CD4-positive, CD25-positive, alpha-beta regulatory T cell (primary cell): ENCODE data around the gene FRRS1L. TPM values are rescaled to one million over a fixed set of nuclear protein-coding genes. Genes with fewer than 3 reads are reported as not detected.

ENCODE experiments used
- ATAC-seq, 2 donors: fragments of 150-1000 bp; cut with Tn5 transposase; one replicate each; pipeline ENCODE4 v1.10.0; 2021; ENCODE audit warnings: low read depth in 2 of 2, moderate number of reproducible peaks in 2 of 2, moderate library complexity in 1 of 2
- DNase-seq, 3 donors: peaks; one replicate each; pipeline versions ENCODE4 v3.0.0 to v3.0.0-alpha.2; 2012 to 2022; ENCODE audit warnings: mixed read lengths in 1 of 3
- H3K27ac ChIP-seq: one replicate; pipeline ENCODE4 v1.7.0; 2013; ENCODE audit warnings: mild to moderate bottlenecking, low read length; ENCODE audit not compliant: insufficient read depth, poor library complexity, severe bottlenecking
- H3K27me3 ChIP-seq: one replicate; pipeline ENCODE4 v1.7.0; 2013; ENCODE audit warnings: low read length; ENCODE audit not compliant: control insufficient read depth, insufficient read depth
- H3K36me3 ChIP-seq: one replicate; pipeline ENCODE4 v1.7.0; 2013; ENCODE audit warnings: mild to moderate bottlenecking, low read length, moderate library complexity; ENCODE audit not compliant: control insufficient read depth, insufficient read depth
- H3K4me1 ChIP-seq: 2 replicates; pipeline ENCODE4 v1.7.0; 2013; ENCODE audit warnings: mild to moderate bottlenecking, low read length; ENCODE audit not compliant: insufficient read depth, control insufficient read depth, poor library complexity, severe bottlenecking
- H3K4me3 ChIP-seq: one replicate; pipeline ENCODE4 v1.7.0; 2013; ENCODE audit warnings: low read depth, mild to moderate bottlenecking, low read length, moderate library complexity
- H3K9me3 ChIP-seq, 2 experiments: 1 replicate in 1 of 2; 2 replicates in 1 of 2; pipeline ENCODE4 v1.7.0; 2013; ENCODE audit warnings: low read length in 2 of 2, mild to moderate bottlenecking in 1 of 2, moderate library complexity in 1 of 2; ENCODE audit not compliant: control insufficient read depth in 2 of 2
- H3K27ac Mint-ChIP-seq, 3 donors: one replicate each; pipeline ENCODE4 v1.8.0; 2020 to 2022; ENCODE audit warnings: mild to moderate bottlenecking in 3 of 3, mixed read lengths in 3 of 3, moderate library complexity in 2 of 3
- H3K27me3 Mint-ChIP-seq: one replicate; pipeline ENCODE4 v1.8.0; 2022; ENCODE audit warnings: mild to moderate bottlenecking, mixed read lengths
- H3K36me3 Mint-ChIP-seq: one replicate; pipeline ENCODE4 v1.8.0; 2020; ENCODE audit warnings: mixed read lengths
- H3K4me1 Mint-ChIP-seq, 4 donors: one replicate each; pipeline ENCODE4 v1.8.0; 2020 to 2022; ENCODE audit warnings: mixed read lengths in 4 of 4, mild to moderate bottlenecking in 1 of 4
- H3K4me3 Mint-ChIP-seq, 4 donors: one replicate each; pipeline ENCODE4 v1.8.0; 2020 to 2022; ENCODE audit warnings: mild to moderate bottlenecking in 4 of 4, mixed read lengths in 4 of 4, moderate library complexity in 3 of 4
- H3K9me3 Mint-ChIP-seq, 7 donors: one replicate each; pipeline ENCODE4 v1.8.0; 2020 to 2022; ENCODE audit warnings: mixed read lengths in 7 of 7, mild to moderate bottlenecking in 3 of 7, moderate library complexity in 2 of 7
- polyA plus RNA-seq, 4 donors: library from polyadenylated mRNA; unstranded; fragments of 300-500 nt; fragmentation: Illumina TruSeq; gene quantifications; one replicate each; pipeline ENCODE4 v1.2.3, GENCODE V29; 2021
- total RNA-seq: library from RNA; stranded (reverse); gene quantifications from one replicate; pipeline ENCODE4 v1.2.3, GENCODE V29; 2022

Gene FRRS1L
- total and polyA plus RNA-seq, 5 donors from 2014 or later: not detected

DNA sequence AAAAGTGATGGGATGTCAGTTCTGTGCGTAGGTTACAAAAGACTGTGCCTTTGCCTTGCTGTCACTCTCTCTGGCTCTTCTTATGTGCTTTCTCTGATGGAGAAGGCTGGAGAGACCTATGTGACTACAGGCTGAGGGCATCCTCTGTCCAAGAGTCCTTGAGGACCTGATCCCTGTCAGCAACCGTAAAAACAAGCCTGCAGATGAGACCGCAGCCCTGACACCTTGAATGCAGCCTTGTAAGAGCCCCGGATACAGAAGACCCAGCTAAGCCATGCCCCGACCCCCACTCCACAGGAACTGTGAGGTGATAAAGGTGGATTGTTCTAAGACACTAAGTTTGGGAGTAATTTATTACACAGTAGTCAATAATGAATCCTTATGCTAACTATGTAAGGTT is 32.6 kb upstream of the FRRS1L start:
- H3K4me3 ChIP-seq: no peak overlapping the region
- DNase-seq: no peak
- H3K36me3 Mint-ChIP-seq: no peaks in the 10 kb centered on the region
- no peak for ATAC-seq
- no peak overlapping the region for H3K27ac Mint-ChIP-seq
- H3K27me3 ChIP-seq: no peaks in the 10 kb centered on the region
- no peaks in the 10 kb centered on the region for H3K36me3 ChIP-seq
- H3K27me3 Mint-ChIP-seq: no peaks in the 10 kb centered on the region
- H3K4me3 Mint-ChIP-seq: no peak overlapping the region
- H3K9me3 Mint-ChIP-seq: no peaks in the 10 kb centered on the region
- H3K4me1 ChIP-seq: no peaks in the 10 kb centered on the region
- no peak overlapping the region for H3K27ac ChIP-seq
- no peaks in the 10 kb centered on the region for H3K9me3 ChIP-seq
- no peaks in the 10 kb centered on the region for H3K4me1 Mint-ChIP-seq

DNA sequence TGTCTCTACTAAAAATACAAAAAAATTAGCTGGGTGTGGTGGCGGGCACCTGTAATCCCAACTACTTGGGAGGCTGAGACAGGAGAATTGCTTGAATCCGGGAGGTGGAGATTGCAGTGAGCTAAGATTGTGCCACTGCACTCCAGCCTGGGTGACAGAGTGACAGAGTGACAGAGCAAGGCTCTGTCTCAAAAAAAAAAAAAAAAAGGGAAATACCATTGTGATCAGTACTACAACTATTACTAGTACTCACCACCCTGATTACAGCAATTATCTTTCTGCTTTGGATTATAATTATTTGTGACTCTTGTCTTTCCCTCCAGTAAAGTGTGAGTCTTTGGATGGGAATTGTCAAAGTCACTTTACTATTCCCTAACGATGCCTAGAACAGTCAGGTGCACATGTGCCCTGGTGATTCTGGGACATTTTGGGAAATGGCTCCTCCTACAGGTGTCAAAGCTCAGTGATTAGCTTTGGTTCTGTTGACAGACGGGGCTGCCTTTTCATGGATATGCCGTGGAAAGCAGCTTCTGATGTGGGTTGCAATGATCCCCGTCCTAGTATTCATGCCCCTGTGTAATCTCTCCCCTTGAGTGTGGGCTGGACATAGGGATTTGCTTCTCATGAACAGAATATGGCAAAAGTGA is 31.8 kb upstream of the FRRS1L start:
- DNase-seq (no peak), ATAC-seq (peak in 1 of 2 donors; percentile 42)
- H3K4me1 ChIP-seq: no peaks in the 10 kb centered on the region
- Mint-ChIP-seq H3K36me3 (no peaks in the 10 kb centered on the region), H3K4me1 (no peaks in the 10 kb centered on the region), H3K27me3 (no peaks in the 10 kb centered on the region), H3K9me3 (no peaks in the 10 kb centered on the region), H3K4me3 (no peak overlapping the region), H3K27ac (no peak overlapping the region)
- no peaks in the 10 kb centered on the region for H3K27me3 ChIP-seq
- H3K9me3 ChIP-seq: no peaks in the 10 kb centered on the region
- H3K36me3 ChIP-seq: no peaks in the 10 kb centered on the region
- no peak overlapping the region for H3K27ac ChIP-seq
- H3K4me3 ChIP-seq: no peak overlapping the region

DNA sequence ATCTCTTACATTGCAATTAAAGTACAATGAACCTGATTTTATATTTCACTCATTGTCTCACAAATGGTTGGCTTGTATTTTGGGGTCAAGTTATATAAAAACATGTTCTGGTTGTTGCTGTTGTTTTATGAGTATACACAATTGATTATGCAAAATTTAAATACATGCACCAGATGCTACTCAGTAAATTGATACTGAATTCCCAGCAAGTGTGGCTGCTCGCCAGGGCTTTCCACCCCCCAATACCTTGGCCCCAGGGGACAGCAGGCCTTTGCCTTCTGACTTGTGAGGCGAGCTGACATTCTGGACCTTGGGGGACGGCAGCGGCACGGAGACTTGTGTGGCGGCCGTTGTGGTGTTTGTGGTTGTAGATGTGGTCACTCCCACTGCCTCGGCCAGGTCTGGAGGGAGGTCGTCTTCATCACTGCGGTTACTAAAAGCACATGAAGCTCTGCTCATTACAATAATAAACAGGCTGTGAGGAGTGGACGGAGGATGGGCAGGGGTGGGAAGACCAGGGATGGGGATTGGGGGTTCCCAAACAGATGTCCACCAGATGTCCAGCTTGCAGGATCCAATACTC is 27.0 kb upstream of the FRRS1L start:
- peaks cover 9% of the 10 kb centered on the region for H3K27me3 Mint-ChIP-seq
- peaks cover 0 to 2% (median 0%) of the 10 kb centered on the region in 4 donors for H3K4me1 Mint-ChIP-seq
- ATAC-seq (no peak), DNase-seq (no peak)
- Histone ChIP-seq H3K4me1 (no peaks in the 10 kb centered on the region), H3K9me3 (no peaks in the 10 kb centered on the region), H3K27ac (no peak overlapping the region), H3K4me3 (no peak overlapping the region), H3K36me3 (no peaks in the 10 kb centered on the region), H3K27me3 (no peaks in the 10 kb centered on the region)
- H3K9me3 Mint-ChIP-seq: no peaks in the 10 kb centered on the region
- no peak overlapping the region for H3K4me3 Mint-ChIP-seq
- H3K27ac Mint-ChIP-seq: no peak overlapping the region
- H3K36me3 Mint-ChIP-seq: no peaks in the 10 kb centered on the region

DNA sequence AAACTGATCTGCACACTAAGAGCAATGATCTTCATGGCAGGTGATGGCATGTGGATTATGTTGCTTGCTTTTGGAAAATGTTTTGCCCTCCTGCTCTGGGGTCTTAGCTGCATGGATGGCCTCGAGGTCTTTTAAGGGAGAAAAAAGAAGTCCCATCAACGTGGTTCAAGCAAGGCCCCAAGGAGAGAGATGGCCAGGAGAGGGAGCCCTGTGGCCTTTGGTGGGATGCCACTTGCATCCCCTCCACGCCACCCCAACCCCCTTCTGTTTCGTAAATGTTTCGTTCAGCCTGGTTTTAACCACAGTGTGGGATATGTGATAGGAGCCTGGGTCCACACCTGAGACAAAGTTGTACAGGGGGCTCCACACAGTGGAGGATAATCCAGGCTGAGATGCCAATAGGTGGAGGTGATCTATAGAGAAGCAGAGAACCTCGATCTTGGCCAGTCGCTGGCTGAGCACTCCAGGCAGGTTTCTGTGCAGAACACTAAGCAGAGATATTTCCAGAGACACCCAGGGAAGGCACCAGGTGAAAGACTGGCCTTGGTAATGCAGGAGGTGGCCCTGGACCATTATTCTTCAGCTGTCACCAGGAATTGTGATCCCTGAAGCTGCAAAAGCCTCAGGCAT is 25.8 kb upstream of the FRRS1L start:
- Mint-ChIP-seq H3K4me1 (peaks cover 0 to 2% (median 0%) of the 10 kb centered on the region in 4 donors), H3K36me3 (no peaks in the 10 kb centered on the region), H3K9me3 (no peaks in the 10 kb centered on the region), H3K4me3 (no peak overlapping the region), H3K27me3 (peaks cover 9% of the 10 kb centered on the region), H3K27ac (peak overlapping the region in 1 of 3 donors; percentile 25)
- H3K27ac ChIP-seq: no peak overlapping the region
- no peaks in the 10 kb centered on the region for H3K27me3 ChIP-seq
- no peaks in the 10 kb centered on the region for H3K4me1 ChIP-seq
- H3K4me3 ChIP-seq: no peak overlapping the region
- ATAC-seq (no peak), DNase-seq (no peak)
- H3K36me3 ChIP-seq: no peaks in the 10 kb centered on the region
- no peaks in the 10 kb centered on the region for H3K9me3 ChIP-seq

DNA sequence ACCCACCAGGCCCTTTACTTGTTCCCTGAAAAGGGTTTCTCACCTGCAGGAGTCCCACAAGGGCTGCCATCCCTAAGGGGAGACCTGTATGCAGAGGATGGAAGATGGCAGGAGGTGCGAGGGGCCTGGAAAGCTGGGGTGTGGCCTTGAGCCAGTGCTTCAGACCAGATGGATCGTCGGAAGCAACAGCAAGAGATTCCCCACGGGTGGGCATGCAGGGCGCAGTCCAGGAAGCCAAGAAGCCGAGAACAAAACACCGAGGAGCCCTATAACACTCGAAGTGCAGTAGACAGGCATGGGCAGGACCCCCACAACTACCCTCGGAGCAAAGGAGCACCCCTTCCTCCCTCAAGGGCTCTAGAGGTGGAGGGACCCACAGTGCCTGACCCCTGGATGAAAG is 24.7 kb upstream of the FRRS1L start:
- no peak for DNase-seq
- Mint-ChIP-seq H3K4me1 (peaks cover 0 to 2% (median 0%) of the 10 kb centered on the region in 4 donors), H3K27me3 (peaks cover 9% of the 10 kb centered on the region), H3K36me3 (no peaks in the 10 kb centered on the region), H3K27ac (no peak overlapping the region), H3K9me3 (no peaks in the 10 kb centered on the region), H3K4me3 (no peak overlapping the region)
- H3K9me3 ChIP-seq: no peaks in the 10 kb centered on the region
- H3K4me1 ChIP-seq: no peaks in the 10 kb centered on the region
- no peak for ATAC-seq
- H3K27ac ChIP-seq: no peak overlapping the region
- H3K27me3 ChIP-seq: no peaks in the 10 kb centered on the region
- H3K4me3 ChIP-seq: no peak overlapping the region
- H3K36me3 ChIP-seq: no peaks in the 10 kb centered on the region

DNA sequence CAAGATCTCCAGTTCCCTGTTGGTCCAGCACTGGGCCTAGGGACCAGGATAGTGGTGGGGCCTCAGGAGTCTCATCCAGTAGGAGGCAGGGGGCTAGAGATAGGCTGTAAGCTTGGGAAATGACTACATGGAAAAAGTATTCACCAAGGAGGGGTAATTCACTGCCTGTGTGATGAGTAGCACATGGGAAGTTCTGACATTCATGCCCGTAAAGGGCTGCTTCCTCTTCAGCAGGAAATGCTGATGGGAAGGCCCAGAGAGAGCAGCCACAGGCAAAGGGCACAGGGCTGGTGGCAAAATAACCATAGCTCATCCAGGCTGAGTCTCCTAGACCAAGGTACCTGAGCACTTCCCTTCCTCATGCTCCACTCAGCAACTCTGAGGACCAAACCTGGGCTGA is 23.1 kb upstream of the FRRS1L start:
- Mint-ChIP-seq H3K4me3 (no peak overlapping the region), H3K27ac (no peak overlapping the region), H3K27me3 (peaks cover 9% of the 10 kb centered on the region), H3K4me1 (peaks cover 0 to 2% (median 0%) of the 10 kb centered on the region in 4 donors), H3K9me3 (no peaks in the 10 kb centered on the region), H3K36me3 (no peaks in the 10 kb centered on the region)
- Histone ChIP-seq H3K27me3 (no peaks in the 10 kb centered on the region), H3K9me3 (no peaks in the 10 kb centered on the region), H3K4me3 (no peak overlapping the region), H3K4me1 (no peaks in the 10 kb centered on the region), H3K36me3 (no peaks in the 10 kb centered on the region), H3K27ac (no peak overlapping the region)
- ATAC-seq (no peak), DNase-seq (no peak)

DNA sequence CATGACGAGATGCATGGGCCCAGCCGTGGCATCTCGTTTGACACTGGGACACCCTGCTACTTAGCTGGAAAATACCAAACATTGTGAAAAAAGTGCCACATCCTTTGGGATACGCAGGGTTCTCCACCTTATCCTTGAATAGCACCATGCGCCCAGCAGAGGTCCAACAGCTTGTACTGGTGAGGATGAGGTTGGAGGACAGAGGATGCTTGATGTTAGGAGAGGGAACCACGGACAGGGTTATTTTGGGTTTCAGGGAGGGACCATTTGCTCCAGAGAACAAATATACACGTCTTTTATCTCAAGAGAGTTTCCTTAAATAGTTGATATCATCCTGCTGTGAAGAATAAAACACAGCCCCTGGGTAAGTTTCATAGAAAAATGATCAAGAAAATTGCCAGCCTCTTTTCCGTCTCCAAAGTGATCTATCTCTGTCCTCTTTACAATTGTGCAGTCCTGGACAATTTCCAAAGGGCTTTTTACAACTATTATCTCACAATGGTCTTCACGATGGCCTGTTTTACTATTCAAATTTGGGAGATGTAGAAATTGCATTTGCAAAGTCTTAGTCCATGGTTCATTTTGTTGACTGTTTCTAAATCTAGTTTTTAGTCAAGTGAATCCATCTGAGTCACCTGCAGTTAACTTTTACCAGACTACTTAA is 19.9 kb upstream of the FRRS1L start:
- Histone ChIP-seq H3K27me3 (no peaks in the 10 kb centered on the region), H3K4me3 (no peak overlapping the region), H3K36me3 (no peaks in the 10 kb centered on the region), H3K27ac (no peak overlapping the region), H3K4me1 (no peaks in the 10 kb centered on the region), H3K9me3 (no peaks in the 10 kb centered on the region)
- ATAC-seq: no peak
- H3K36me3 Mint-ChIP-seq: no peaks in the 10 kb centered on the region
- no peak for DNase-seq
- H3K27me3 Mint-ChIP-seq: peaks cover under 1% of the 10 kb centered on the region
- peaks cover 0 to 4% (median 0%) of the 10 kb centered on the region in 4 donors for H3K4me1 Mint-ChIP-seq
- H3K9me3 Mint-ChIP-seq: peaks cover 0 to 1% (median 0%) of the 10 kb centered on the region in 7 donors
- H3K4me3 Mint-ChIP-seq: no peak overlapping the region
- H3K27ac Mint-ChIP-seq: no peak overlapping the region
